Measurements from ENCODE around the gene CDC25B.

Gene CDC25B

DNA sequence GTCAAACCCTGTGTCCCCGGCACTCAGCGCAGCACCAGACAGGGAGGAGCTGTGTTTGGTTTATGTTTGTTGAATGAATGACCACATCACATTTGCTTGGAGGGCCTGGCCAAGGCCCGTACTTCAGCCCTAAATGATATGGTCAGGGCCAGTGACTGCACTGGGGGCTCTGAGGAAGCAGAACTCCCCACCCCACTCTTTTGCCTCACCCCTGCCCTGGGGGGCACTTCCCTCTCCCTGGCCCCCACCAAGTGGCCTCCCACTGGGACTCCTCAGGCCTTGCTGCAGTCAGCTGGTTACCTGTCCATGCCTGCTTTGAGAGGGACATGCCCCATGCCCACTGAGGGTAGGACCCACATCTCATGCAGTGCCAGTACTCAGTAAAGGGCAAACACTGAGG, 31.5 kb upstream of the CDC25B start:
- no peak for DNase-seq

DNA sequence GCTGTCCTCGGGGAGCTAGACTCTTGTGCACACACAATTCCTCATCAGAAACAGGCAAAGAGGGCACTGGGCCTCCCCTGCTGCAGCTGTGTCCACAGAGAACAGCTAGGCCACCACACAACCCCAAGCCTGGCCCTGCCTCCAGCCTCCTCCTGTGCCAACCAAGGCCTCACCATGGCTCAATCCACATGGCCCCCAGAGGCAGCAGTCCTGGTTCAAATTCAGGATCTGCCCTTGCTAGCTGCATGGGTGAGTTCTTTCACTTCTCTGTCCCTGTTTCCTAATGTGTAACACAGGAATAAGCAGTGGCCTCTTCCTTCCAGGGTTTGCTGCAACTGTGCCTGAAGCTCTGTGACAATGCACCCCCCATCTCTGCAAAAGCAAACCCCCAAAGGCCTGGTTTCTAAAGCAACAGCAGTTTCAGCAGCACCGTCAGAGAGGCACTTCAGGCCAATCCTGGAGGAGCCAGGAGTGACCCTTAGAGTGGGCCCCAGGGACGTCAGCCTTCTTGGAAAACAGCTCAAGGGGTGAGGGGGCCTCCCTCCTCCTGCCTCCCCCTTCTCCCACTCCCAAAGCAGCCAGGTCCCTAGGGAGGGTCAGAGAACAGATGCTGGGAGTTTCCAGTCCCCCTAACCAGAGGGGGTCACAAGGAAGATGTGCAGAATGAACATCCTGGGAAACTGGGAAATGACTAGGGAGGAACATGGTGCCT, 30.8 kb upstream of the CDC25B start:
- no peak for DNase-seq

DNA sequence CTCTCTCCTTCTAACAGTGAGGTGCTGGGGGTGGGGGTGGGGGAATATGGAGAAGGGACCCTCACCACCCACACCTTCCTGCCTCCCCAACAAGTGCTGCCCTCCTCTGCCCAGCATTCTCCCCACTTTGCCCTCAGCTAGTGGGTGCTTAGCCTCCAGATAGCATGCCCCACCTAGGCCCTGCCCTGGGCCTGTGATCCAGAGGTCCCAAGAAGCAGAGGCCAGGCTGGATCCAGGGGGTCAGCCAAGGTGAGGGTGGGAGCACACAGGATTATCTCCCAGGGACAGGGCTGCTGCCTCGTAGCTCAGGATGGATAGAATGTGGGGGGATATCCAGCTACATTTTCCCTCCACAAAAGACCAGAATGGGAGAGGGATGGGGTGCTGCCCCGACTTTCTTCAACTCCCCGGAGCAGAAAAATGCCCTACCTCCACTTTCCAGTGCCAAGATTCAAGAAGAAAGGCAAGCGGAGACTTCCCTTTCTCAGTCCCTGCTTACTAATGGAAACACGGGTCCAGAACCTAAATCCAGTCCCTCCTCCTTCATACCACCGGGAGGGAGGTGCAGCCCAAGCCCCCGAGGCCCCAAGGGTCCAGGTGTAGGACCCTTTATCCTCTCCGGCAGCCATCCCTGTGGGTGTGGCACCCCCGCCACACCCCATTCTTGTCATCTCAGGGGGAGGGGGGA, 29.5 kb upstream of the CDC25B start:
- no peak for DNase-seq

DNA sequence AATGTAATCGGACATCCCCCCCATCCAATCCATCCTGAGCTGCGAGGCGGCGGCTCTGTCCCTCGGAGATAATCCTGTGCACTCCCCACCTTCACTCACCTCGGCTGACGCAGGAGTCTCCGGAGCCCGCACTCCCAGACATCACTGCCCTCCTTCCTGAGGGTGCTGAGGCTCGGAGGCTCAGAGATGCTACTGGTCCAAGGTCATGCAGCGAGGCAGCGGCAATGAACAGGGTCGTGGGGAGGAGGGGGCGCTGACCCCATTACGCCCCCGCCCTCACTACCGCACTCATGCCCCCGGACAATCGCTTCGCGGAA, 29.0 kb upstream of the CDC25B start:
- peak in 1 of 2 experiments; percentile 39 for DNase-seq

- DNase-seq = peak; percentile 94 to 100
Measured at GRCh38 chr20:3767427-3768341, 28.4 kb upstream of the CDC25B start, which contains the start of gene ADISSP. Gene ADISSP, minus strand, starts transcription at chr20:3767753. Its CDS starts 7,653 bp downstream, at chr20:3760100.

DNA sequence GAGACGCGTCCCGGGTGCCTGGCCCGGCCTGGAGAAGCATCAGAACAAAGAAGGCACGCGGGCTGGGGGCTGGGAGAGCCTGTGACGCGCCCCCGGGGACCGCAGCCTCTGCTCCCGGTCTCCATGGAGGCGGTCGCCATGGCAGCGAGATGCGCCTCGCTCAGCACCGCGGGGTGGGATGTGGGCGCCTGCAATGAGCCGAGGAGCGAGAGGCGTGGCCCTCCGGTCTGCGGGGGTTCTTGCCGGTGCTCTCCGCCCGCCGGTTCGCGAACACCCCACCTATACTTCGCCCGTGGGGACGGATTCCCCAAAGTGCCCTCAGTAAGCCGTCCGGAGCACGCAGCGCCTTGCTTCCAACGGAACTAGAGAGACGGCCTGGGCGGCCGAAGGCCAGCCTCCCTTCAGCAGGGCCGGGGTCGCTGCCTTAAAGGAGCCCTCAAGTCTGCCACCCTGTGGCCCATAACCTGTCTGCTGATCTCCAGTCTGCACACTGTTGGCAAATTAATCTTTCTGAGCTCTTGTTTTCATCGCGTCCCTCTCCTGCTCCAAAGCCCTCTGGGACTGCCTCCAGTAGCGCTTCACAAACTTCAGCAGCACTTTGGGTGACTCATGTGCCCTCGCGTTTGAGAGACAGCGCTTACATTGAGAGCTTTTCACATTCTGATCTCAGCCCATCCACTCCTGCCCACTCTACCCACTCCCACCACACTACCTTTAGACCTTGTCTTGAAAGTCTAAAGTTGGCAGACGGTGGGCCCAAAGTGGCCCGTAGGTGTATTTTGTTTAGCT, 27.6 kb upstream of the CDC25B start:
- DNase-seq = peak; percentile 69 to 87

- no peak for DNase-seq
Measured at GRCh38 chr20:3771552-3772058, 24.5 kb upstream of the CDC25B start.

DNA sequence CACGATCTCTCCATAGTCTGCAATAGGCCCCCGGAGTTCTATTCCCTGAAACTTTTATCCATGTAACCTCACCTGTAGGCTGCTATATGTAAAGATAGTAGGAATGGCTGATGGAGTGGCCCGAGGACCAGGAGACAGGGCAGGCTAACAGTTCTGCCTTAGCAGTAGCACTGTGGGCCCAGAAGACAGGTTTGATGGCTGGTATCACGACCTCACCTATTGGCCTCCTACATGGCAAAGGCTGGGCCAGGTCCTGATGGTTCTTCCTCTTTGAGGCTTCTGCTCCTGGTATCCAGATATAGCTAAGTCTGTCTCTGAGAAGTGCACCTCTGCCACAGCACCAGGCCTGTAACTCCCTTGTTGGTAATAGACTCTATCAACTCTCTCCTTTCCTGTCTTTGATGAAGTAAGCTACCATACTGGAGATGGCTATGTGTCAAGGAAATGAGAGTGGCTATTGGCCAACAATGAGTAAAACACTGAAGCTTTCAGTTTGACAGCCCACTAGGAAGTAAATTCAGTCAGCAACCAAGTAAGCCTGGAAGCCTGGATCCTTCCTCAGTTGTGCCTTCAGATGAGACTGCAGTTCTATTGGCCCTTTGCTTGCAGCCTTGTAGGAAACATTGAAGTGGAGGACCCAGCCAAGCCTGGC, 20.5 kb upstream of the CDC25B start:
- no peak for DNase-seq

DNA sequence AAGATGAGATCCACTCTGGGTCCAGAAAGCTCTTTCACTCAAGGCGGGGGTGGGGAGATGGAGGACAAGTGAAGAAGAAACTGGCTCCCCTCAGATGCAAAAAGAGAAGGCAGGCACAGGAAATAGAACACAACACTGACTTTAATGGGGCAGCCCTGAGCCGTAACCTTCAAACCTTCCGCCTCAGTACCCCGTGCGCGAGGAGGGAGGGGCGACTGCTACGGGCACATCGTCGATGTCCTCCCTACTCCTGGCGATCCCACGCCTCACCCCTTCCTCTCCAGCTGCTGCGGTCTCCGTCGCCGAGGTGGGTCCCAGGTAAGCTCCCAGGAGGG, 18.8 kb upstream of the CDC25B start:
- no peak for DNase-seq

GRCh38 chr20:3777716-3778629, 18.1 kb upstream of the CDC25B start:
- peak; percentile 44 to 82 for DNase-seq

GRCh38 chr20:3778976-3779375, 17.1 kb upstream of the CDC25B start:
- DNase-seq = no peak

GRCh38 chr20:3781153-3781910, 14.8 kb upstream of the CDC25B start, which contains the start of gene SPEF1:
Gene SPEF1, minus strand, starts transcription at chr20:3781448. Its CDS starts 161 bp downstream, at chr20:3781287.
- DNase-seq = peak; percentile 98 to 99

GRCh38 chr20:3782597-3782996, 13.5 kb upstream of the CDC25B start:
- DNase-seq = no peak

DNA sequence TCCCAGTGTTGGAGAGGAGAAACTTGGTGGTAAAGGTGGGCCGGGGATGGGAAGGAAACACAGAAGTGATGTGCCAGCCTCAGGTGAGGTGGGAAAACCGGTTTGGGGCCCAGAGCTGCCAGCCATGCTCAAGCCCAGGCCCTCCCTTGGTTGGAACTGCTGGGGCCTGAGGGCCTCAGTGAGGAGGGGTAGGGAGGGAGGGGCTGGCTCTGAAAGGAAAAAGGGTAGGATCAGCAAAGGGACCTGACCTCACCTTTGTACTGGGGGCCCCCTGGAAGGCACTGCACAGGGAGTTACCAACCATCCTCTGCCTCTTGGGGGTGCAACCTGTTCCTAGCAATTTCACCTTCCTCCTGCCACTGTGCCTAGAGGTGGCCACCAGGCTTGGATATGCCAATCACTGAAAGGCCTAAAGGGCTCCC, 13.0 kb upstream of the CDC25B start:
- peak in 1 of 2 experiments; percentile 55 for DNase-seq

DNA sequence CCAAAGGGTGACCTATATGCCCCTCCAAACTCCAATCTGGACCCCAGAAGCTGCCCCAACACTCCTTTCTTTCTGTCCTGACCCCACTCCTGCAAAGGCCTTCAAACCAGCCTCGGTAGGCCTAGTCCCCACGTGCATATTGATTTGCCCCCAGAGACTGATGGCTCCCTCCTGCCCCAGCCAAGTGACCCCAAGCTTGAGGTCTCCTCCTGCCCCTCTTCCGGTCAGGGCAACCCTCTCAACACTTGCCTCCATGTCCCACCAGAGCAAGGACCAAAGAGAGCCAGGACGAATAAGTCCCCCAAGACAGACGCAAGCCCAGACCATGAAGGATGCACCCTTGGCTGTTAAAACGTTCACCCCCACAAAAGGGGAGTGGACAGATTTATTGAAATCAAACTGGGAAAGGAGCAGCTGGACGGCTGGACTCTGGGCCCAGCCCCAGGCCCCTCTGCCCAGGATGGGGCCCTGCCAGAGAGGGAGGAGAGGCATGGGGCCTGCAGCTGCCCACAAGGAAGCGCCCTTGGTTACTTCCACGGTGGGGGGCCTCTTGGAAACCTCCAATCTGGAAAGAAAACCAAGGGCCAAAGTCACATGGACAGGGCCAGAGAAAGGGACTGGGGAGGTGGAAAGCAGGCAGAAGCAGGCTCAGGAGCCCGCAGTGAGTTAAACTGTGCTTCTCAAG, 12.5 kb upstream of the CDC25B start:
- no peak for DNase-seq

DNA sequence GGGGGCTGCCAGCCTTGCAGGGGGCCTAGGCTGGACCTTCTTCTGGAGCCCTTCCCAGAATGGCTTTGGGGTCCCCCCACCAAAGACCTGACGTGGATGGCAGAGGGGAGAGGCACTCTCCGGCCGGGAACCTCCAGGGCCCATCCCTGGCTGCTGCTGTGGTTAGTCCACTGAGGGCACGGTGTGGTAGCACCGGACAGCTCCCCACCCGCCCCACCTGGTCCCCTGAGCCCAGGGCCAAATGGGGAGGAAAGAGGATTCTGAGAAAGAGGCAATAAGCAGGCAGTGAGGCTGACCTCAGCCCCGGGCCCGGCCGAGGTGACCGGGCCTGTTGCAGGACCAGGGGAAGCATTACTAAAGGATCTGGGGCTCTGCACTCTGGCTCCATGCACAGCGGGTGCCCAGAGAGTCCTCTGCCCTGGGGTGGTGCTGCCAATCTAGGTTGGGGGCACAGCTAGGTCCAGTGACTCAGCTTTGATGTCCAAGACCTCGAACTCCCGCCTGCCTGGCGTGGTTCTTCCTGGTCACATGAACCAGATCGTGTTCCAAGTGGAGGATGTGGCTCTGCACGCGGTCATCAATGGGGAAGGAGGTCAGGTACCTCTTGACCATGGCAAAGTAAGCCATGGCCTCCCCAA, 11.8 kb upstream of the CDC25B start:
- no peak for DNase-seq

DNA sequence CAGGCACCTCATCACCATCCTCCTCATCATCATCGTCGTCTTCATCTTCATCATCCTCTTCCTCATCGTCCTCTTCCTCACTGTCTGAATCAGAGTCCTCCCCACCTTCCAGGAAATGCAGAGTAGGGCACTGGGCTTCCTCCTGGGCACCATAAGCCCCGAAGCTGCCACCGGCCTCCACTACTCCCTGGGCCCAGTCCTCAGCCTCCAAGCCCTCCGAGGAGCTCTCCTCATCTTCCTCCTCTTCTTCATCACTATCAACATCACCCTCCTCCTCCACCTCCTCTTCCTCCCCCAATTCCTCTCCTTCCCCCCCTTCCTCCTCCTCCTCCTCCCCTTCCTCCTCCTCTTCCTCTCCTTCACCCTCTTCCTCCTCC, 11.3 kb upstream of the CDC25B start:
- DNase-seq = no peak

DNA sequence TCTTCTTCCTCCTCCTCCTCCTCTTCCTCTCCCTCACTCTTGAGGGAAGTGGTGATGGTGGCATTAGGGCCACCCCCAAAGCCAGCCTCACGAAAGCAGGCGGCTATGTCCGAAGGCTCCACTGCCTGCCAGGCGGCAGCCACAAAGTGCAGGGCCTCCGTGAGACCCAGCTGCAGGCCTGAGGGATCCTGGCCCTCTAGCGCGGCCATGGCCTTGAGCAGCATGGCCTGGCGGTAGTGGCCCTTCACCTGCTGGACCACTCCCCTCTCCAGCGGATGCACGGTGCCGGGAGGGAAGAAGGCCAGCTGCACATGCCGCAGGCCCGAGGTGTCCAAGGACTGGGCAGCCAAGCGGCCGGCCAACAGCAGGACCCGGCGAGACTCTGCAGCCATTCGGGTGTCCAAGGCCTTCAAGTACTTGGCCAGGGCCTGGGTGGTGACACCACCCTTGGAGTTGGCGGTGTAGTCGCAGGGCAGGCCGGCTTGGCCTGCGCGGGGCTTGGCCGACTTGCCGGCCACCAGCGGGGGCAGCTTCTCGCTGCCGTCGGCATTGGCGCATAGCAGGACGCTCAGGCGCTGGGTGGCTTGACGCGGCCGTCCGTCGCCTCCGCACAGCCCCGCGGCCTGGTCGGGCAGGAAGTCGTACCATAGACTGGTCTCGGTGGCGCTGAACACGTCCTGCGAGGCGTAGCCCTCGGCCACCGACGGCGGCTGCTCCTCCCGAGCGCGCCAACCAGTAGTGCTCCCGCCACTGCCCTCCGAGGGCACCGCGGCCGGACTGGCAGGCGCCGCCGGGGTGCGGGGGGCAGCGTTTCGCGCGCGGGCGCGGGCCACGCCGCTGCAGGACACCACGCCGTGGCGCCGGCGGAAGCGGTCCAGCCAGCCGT, 10.6 kb upstream of the CDC25B start:
- peak in 1 of 2 experiments; percentile 67 for DNase-seq

Measured in NCI-H526 (cell line).